GM18870 (cell line): Measurements from ENCODE around the gene GPN2.
"Not testable (repeated sequence)": the region's sequence is repeated elsewhere in the genome, so short reads cannot be mapped to it uniquely, and the experiment has no call there.

Source experiments
- ATAC-seq: cut with Tn5 transposase; IDR thresholded peaks from one replicate; pipeline ENCODE4 v1.9.1; 2021; ENCODE audit warnings: moderate library complexity; ENCODE audit not compliant: unreplicated experiment

GPN2 gene

DNA sequence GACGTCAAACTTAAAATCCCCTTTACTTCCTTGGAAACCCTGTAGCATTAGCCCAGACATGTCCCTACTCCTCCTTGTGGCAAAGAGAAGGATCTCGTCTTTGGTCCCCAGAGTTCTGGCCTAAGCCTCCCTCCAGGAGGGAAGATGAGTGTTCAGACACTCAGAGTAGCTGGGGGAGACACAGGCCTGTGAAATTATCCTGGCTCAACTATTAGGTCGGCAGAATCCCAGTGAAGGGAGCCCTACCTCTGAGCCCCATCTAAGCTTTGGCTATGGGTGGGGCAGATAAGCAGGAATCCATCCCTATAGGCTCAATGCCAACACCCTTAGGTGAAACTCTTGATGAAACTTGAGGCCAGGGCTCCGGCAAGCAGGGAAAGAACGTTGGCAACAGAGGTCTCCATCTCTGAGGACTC, 28.8 kb downstream of the GPN2 start:
- ATAC-seq = no peak

GRCh38 chr1:26858891-26859640, 31.0 kb downstream of the GPN2 start:
- ATAC-seq = no peak

- ATAC-seq = no peak
These were observed 31.9 kb downstream of the GPN2 start for GRCh38 chr1:26858160-26858559.

- no peak for ATAC-seq
These were observed 32.5 kb downstream of the GPN2 start for GRCh38 chr1:26857473-26858060.

- no peak for ATAC-seq
These were observed 33.2 kb downstream of the GPN2 start for GRCh38 chr1:26856604-26857469.

DNA sequence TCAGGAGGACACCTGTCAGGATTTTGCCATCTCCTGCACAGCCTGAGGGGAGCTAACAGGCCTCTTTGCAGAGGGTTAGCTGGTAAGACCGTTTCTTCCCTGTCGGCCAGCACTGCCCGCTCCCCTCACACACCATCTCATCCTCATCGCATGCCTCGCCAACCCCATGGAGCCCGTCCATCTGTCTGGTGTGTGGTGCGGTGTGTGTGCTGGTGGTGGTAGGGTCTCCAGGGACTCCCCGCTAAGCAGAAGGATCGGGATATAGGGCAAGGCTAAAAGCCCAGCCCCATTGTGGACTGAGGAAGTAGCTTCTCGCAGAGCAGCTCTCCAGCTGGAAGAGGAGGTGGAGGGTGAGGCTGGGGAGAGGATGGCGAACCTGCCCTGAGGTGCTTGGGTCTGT, 33.9 kb downstream of the GPN2 start:
- no peak for ATAC-seq

DNA sequence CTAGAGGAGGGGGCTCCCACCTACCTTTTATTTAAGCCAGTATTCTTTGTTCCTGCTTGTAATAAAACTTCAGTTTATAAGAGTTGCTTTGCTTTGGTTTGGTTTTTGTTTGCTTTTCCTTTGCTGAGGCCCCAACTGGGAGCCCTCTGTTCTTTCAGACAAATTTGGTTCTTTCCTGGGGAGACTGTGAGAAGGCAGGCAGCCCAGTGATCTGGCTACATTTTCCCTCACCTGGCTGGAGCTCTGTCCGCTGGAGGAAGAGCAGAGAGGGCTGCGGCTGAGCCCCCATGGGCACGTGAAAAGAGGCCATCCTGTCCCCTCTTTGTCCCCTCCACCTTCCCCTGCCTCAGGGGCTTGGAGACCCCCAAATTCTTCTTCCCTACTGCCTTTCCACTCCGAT, 34.4 kb downstream of the GPN2 start:
- no peak for ATAC-seq

DNA sequence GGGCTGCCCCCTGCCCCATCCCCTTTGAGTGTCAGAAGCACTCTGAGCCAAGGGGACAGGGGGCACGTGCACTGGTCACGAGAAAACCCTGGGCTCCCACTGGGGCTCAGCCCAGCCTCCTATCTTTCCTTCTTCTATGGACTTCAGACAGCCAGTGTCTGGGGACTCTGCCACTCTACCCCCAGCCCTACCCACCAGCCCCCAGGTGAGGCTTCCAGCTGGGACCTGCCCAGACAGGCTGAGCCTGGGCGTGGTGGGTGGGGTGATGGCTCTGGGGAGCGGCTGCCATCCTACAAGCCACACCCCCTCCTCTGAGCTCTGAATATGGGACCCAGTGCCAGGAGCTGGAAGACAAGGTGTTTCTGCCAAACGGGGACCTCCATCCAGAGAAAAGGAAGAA, 35.2 kb downstream of the GPN2 start:
- no peak for ATAC-seq

DNA sequence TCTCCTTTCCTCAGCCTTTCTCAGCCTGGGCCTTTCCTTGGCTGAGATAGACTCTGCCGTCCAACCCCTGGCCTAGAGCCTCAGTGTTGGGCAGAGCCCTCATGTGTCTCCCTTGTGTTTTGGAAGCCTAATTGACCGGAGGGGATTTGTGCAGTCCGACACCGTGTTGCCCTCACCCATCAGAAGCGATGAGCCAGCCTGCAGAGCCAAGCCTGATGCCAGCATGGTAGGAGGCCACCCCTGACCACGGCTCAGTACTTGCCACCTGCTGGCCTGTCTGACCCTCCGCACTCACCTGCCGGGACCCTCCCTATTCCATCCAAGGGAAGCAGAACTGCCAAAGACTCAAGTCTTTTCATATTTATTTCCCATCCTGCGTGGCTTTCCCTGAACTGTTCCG, 36.5 kb downstream of the GPN2 start:
- ATAC-seq = no peak

GRCh38 chr1:26853156-26853555, 36.9 kb downstream of the GPN2 start:
- no peak for ATAC-seq

DNA sequence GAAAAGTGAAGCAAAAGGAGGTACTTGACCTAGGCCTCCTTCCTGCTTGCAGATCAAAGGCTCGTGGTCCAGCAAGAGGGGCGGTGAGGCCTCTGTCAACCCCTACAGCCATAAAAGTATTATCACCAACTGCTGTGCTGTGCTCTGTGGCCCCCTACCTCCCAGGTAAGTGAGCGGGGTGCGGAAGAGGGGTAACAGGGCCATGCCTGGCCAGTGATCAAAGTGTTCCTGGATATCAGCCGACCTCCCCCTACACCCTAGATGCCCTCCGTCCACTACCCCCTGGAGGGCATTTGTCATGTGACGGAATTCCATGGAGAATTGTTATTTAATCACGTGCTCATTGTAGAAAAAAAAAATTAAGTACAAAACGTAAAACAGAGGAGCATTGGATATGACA, 37.4 kb downstream of the GPN2 start:
- no peak for ATAC-seq

DNA sequence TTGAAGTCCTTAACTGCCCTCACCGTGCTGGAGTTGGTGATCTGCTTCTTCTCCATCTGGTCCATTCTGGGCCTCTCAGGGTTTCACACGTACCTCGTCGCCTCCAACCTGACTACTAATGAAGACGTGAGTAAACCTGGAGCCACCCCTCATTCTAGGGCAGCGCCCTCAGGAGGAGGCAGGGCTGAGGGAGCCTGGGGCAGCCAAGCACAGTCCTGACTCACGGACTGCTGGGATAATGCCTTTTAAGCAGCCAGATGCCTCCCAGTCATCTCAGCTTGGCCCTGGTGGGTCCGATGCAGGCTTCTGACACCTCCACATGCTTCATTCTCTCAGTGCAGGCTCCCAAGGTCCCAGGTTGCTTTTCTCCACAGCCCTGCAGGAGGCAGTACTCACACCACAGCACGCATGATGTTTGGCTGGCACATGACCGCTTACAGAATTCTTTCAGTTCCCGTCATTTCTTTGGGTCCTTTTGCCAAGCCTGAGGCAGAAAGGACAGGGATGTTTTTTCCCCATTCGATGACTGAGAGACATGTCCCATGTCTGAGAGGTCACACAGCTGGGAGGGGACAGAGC, 38.9 kb downstream of the GPN2 start:
- no peak for ATAC-seq

DNA sequence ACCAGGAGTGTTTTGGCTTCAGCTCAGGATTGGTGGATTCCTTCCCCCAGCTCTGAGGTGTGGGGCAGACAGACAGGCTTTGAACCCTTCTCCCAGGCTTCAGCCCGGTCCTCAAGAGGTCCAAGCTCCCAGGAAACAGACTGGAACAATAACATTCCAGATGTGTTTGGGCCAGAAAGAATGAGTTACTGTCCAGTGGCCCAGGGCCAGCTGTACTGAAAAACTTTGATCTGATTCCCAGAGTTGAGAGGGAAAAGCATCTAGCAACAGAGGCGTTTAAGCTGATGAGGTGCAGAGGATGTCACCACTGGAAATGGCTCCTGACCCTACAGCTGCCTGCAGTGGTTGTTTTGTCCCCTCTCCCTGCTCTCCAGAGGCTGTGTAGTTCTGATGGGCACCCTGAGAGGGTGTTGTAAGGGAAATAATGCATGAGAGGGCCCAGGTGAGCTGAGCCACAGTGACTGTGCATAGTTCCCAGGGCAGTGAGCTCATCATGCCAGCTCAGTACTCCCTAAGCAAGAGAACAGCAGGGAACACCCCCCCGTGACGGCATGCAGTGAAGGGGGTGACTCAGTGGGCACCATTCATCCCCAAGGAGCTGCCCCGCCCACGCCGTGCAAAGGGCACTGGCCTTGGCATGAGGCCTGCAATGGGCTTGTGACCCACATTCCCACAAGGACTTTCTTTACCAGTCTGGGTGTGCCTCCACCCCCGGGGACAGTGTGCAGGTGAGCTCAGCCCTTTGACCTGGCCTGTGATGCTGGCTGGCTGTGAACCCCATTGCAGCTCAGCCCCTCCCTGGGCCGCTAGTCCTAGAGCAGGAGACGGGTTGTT, 40.9 kb downstream of the GPN2 start:
- no peak for ATAC-seq

DNA sequence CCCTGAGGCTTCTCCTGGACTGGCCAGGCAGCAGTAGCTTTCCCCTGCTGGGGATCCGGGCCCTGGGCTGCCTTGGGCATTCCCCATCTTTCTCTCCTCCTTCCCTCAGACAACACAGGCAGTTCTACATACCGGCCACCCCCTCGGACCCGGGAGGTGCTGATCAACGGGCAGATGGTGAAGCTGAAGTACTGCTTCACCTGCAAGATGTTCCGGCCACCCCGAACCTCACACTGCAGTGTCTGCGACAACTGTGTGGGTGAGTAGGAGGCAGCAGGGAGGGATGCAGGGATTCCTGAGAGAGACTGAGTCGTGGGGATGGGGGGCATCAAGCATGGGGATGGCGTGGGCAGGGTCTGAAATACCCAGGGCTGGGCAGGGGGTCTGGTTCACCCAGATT, 41.6 kb downstream of the GPN2 start:
- no peak for ATAC-seq

GRCh38 chr1:26847826-26848225, 42.3 kb downstream of the GPN2 start:
- ATAC-seq = not testable (repeated sequence)

- ATAC-seq = no peak
These were observed 45.5 kb downstream of the GPN2 start for GRCh38 chr1:26844424-26845196.

- ATAC-seq = no peak
These were observed 50.3 kb downstream of the GPN2 start for GRCh38 chr1:26839779-26840178.

- ATAC-seq = no peak
These were observed 50.8 kb downstream of the GPN2 start for GRCh38 chr1:26839339-26839722.

DNA sequence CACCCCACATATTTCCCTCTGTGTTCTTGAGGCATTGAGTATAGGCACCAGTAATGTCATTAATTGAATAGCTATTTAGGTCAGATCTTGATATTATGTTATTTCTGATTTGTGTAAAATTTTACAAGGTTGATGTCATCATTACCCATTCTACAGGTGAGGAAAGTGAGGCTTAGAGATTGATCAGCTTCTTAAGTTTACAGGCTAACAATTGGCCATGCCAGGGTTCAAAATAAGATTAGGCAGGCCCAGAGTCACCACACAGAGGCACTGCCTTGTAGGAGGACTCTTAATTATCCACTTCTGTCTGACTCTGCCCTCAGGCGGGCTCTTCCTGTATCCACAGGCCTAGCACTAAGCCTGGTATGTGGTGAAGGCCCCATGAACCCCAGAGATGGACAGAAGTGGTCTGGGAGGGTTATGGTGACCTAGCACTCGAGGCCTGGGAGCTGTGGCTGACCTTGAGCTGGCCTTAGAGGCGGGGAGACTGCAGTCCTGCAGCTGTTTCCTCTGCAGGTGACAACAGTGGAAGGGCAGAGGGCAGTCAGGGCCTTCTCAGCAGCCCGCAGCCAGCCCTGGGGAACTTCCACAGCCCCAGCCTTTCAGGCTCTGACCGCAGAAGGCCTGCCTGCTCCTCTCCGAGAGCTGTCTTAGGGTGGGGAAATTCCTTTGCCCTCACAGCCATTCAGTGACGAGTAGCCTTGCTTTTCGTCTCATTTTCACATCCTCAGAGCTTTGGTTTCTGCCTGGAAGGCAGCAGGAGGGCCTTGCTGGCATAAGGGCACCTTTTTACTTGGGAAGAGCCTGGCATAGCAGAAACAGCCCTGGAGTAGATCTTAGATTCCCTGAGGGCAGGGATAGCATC, 51.4 kb downstream of the GPN2 start:
- ATAC-seq = peak; percentile 87
